ENCODE results near the gene BCL2L14.
"Not testable (repeated sequence)": the region's sequence is repeated elsewhere in the genome, so short reads cannot be mapped to it uniquely, and the experiment has no call there.

BCL2L14 gene

GRCh38 chr12:12133259-12133658, 62.5 kb downstream of the BCL2L14 start:
- TF ChIP-seq, protein P1, sequence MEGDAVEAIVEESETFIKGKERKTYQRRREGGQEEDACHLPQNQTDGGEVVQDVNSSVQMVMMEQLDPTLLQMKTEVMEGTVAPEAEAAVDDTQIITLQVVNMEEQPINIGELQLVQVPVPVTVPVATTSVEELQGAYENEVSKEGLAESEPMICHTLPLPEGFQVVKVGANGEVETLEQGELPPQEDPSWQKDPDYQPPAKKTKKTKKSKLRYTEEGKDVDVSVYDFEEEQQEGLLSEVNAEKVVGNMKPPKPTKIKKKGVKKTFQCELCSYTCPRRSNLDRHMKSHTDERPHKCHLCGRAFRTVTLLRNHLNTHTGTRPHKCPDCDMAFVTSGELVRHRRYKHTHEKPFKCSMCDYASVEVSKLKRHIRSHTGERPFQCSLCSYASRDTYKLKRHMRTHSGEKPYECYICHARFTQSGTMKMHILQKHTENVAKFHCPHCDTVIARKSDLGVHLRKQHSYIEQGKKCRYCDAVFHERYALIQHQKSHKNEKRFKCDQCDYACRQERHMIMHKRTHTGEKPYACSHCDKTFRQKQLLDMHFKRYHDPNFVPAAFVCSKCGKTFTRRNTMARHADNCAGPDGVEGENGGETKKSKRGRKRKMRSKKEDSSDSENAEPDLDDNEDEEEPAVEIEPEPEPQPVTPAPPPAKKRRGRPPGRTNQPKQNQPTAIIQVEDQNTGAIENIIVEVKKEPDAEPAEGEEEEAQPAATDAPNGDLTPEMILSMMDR (conservative IDR thresholded peaks at IDR 0.05), result no peak
- H3K27ac ChIP-seq, result no peak overlapping the region

GRCh38 chr12:12133785-12134184, 63.0 kb downstream of the BCL2L14 start:
- TF ChIP-seq, protein P1 (conservative IDR thresholded peaks at IDR 0.05), result no peak

DNA sequence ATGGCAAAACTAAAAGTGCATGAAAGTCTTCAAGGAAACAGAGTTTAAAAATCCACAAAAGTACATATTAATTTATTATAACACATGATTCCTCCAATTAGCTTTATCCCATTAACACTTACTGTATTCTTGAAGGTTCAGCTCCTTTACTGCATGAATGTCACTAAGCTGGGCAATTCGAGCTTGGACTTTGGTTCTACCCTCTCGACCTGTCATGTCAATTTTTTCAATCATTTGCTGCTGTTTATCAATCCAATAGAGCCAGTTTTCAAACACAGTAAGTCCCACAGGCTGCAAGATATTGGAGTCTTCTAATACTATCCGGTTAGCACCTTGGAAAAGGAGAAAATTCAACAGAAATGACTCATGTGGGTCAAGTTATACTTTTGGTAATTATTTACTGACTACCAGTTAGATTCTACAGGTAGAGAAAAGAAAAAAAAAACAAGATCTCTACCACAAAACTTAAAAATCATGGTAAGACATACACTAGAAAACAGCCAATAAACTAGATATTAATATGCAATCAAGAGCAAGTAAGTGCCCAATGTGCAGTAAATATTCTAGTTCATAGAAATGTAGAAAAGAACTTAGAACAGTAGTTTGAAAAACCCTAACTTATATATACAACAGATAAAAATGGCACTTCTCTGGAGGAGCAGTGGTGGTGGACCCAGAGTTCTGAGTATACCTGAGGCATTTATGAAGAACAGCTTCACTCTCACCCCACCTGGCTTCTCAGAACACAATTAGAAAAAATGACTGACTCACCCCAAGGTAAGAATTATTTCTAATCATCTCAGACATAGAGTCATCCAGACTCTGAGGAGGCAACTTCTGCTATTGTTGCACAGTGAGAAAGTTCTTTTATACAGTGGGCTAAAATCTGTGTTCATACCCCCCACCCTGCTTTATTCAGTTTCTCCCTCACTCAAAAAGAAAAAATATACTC, 67.7 kb downstream of the BCL2L14 start:
- TF ChIP-seq, protein P1 (conservative IDR thresholded peaks at IDR 0.05), result no peak

More at GRCh38 chr12:12133785-12134184, 63.0 kb downstream of the BCL2L14 start:
- H3K27ac ChIP-seq, result no peak overlapping the region

DNA sequence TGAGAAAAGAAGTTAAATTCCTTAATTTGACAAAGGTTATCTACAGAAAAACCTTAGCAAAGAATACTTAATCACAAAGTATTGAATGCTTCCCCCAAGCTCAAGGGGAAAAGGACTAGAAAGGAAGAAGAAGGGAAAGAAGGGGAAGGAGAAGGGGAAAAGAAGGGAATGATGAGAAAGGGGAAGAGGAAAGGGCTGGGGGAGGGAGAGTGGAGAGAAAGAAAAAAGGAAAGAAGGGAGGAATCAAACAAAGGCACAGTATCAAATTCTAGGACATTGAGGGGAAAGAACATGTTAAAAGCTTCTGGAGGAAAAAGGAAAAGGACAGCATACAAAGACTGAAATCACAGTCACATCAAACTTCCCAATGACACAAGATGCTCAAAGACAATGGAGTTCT, 70.3 kb downstream of the BCL2L14 start:
- no peak overlapping the region for H3K27ac ChIP-seq
- TF ChIP-seq, protein P1 (conservative IDR thresholded peaks at IDR 0.05), result no peak

More for the DNA sequence above, 67.7 kb downstream of the BCL2L14 start:
- no peak overlapping the region for H3K27ac ChIP-seq

- H3K27ac ChIP-seq, result not testable (repeated sequence)
Observed at GRCh38 chr12:12144531-12144930, 73.8 kb downstream of the BCL2L14 start.

DNA sequence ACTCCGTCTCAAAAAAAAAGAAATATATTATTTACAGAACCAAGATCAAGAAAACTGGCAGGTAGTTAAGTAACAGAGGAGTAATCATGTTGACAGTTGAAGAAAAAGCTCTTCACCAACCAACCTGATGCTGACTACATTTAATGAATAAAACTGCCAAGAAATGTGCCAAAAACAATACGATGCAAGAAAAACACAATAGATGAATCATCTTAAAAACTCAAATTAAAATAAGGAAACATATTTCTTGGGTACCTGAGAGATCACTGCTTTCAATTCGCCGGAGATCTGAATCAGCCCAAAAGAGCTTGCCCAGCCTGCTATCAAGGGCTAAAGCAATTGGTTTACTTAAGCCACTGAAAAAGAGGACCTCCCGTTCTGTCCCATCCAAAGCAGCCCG, 76.4 kb downstream of the BCL2L14 start:
- H3K27ac ChIP-seq, result no peak overlapping the region
- TF ChIP-seq, protein P1 (conservative IDR thresholded peaks at IDR 0.05), result no peak

Measured in VCaP (cell line).